ENCODE measurements around the gene CPA1.

- TF ChIP-seq, protein P1, sequence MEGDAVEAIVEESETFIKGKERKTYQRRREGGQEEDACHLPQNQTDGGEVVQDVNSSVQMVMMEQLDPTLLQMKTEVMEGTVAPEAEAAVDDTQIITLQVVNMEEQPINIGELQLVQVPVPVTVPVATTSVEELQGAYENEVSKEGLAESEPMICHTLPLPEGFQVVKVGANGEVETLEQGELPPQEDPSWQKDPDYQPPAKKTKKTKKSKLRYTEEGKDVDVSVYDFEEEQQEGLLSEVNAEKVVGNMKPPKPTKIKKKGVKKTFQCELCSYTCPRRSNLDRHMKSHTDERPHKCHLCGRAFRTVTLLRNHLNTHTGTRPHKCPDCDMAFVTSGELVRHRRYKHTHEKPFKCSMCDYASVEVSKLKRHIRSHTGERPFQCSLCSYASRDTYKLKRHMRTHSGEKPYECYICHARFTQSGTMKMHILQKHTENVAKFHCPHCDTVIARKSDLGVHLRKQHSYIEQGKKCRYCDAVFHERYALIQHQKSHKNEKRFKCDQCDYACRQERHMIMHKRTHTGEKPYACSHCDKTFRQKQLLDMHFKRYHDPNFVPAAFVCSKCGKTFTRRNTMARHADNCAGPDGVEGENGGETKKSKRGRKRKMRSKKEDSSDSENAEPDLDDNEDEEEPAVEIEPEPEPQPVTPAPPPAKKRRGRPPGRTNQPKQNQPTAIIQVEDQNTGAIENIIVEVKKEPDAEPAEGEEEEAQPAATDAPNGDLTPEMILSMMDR (IDR thresholded peaks at IDR 0.05; ENCODE audit: low read length) = no peak
- TF ChIP-seq EZH2 (IDR thresholded peaks at IDR 0.05; ENCODE audit: borderline replicate concordance, low read length) = no peak
Observed at GRCh38 chr7:130341882-130342281, 38.4 kb upstream of the CPA1 start.
